ENCODE data around the gene ELL. TPM values are rescaled to one million over a fixed set of nuclear protein-coding genes. Genes with fewer than 3 reads are reported as not detected.

The ELL gene
- total and polyA plus RNA-seq, 3 experiments from 2014 or later, result 22.1 to 25.5 (median 24.4) TPM

GRCh38 chr19:18557411-18558201 lies 35.7 kb upstream of the ELL start, which contains the start of gene KXD1:
Gene KXD1 (plus strand): TSS chr19:18557870. CDS start chr19:18562057, 4,187 bp downstream.
- CTCF ChIA-PET, result interaction anchor here (0.9 to 2.4 kb wide), 9 partner anchors 12 to 104 kb away, joined by 3 to 9 read pairs (median 4); partner anchors contain the start of genes FKBP8 and REX1BD
- Mint-ChIP-seq H3K4me3 (peak within 1 kb of the TSS; percentile 90 to 94 (median 92)), H3K4me1 (peaks cover 18 to 34% (median 29%) of the 10 kb centered on the region in 3 donors), H3K36me3 (peaks cover 0 to 21% (median 0%) of the 10 kb centered on the region in 3 donors), H3K9me3 (no peaks in the 10 kb centered on the region), H3K27me3 (no peaks in the 10 kb centered on the region), H3K27ac (peak within 1 kb of the TSS; percentile 93 to 99 (median 98))
- Histone ChIP-seq H3K36me3 (ENCODE audit: insufficient read depth, low read length) (peaks cover 1% of the 10 kb centered on the region), H3K4me1 (ENCODE audit: insufficient read depth, low read length) (peaks cover 23% of the 10 kb centered on the region), H3K9me3 (ENCODE audit: low read length) (no peaks in the 10 kb centered on the region), H3K27me3 (ENCODE audit: insufficient read depth, low read length, poor library complexity, severe bottlenecking) (no peaks in the 10 kb centered on the region), H3K27ac (ENCODE audit: low read depth, low read length) (peak within 1 kb of the TSS; percentile 96), H3K4me3 (ENCODE audit: low read length) (peak within 1 kb of the TSS; percentile 98)
- POLR2A ChIA-PET, result interaction anchor here (0.5 to 3.9 kb wide), 19 partner anchors 9 to 807 kb away, joined by 3 to 43 read pairs (median 6); partner anchors contain the start of genes COPE, DDX49, ELL and FKBP8
- DNase-seq, result peak; percentile 96 to 99 (median 98)

GRCh38 chr19:18551631-18552030 lies 29.8 kb upstream of the ELL start:
- Mint-ChIP-seq H3K4me1 (no peaks in the 10 kb centered on the region), H3K27me3 (no peaks in the 10 kb centered on the region), H3K9me3 (no peaks in the 10 kb centered on the region), H3K27ac (no peak overlapping the region), H3K36me3 (no peaks in the 10 kb centered on the region), H3K4me3 (no peak overlapping the region)
- Histone ChIP-seq H3K4me1 (ENCODE audit: insufficient read depth, low read length) (no peaks in the 10 kb centered on the region), H3K27ac (ENCODE audit: low read depth, low read length) (no peak overlapping the region), H3K36me3 (ENCODE audit: insufficient read depth, low read length) (no peaks in the 10 kb centered on the region), H3K4me3 (ENCODE audit: low read length) (no peak overlapping the region), H3K27me3 (ENCODE audit: insufficient read depth, low read length, poor library complexity, severe bottlenecking) (no peaks in the 10 kb centered on the region), H3K9me3 (ENCODE audit: low read length) (no peaks in the 10 kb centered on the region)
- ChIA-PET CTCF (interaction anchor here (0.7 to 1.5 kb wide), 3 partner anchors 12 to 273 kb away, joined by 3 read pairs; no protein-coding TSS in a partner anchor), POLR2A (no interaction called here)
- DNase-seq, result no peak

- H3K9me3 Mint-ChIP-seq, result no peaks in the 10 kb centered on the region
- H3K4me3 ChIP-seq (ENCODE audit: low read length), result peak overlapping the region; percentile 42
- H3K27ac Mint-ChIP-seq, result peak overlapping the region; percentile 80 to 99 (median 96)
- POLR2A ChIA-PET, result interaction anchor here (0.5 to 1.7 kb wide), 6 partner anchors 12 to 50 kb away, joined by 3 to 16 read pairs (median 4); partner anchors contain the start of genes KXD1 and REX1BD
- peak overlapping the region; percentile 86 to 97 (median 93) for H3K4me3 Mint-ChIP-seq
- H3K27me3 ChIP-seq (ENCODE audit: insufficient read depth, low read length, poor library complexity, severe bottlenecking), result no peaks in the 10 kb centered on the region
- H3K9me3 ChIP-seq (ENCODE audit: low read length), result no peaks in the 10 kb centered on the region
- peak; percentile 52 to 86 (median 59) for DNase-seq
- H3K36me3 Mint-ChIP-seq, result peaks cover 0 to 38% (median 0%) of the 10 kb centered on the region in 3 donors
- CTCF ChIA-PET, result interaction anchor here (1.0 to 1.6 kb wide), 7 partner anchors 14 to 45 kb away, joined by 3 to 10 read pairs (median 6); partner anchors contain the start of genes KXD1, REX1BD and UBA52
- H3K4me1 Mint-ChIP-seq, result peaks cover 17 to 30% (median 19%) of the 10 kb centered on the region in 3 donors
- no peaks in the 10 kb centered on the region for H3K27me3 Mint-ChIP-seq
- H3K27ac ChIP-seq (ENCODE audit: low read depth, low read length), result peak overlapping the region; percentile 55
- H3K4me1 ChIP-seq (ENCODE audit: insufficient read depth, low read length), result peaks cover 17% of the 10 kb centered on the region
- H3K36me3 ChIP-seq (ENCODE audit: insufficient read depth, low read length), result no peaks in the 10 kb centered on the region
Measured at GRCh38 chr19:18543814-18544475, 22.1 kb upstream of the ELL start.

- peak within 1 kb of the TSS; percentile 88 to 97 (median 93) for H3K4me3 Mint-ChIP-seq
- peak within 1 kb of the TSS; percentile 89 to 99 (median 97) for H3K27ac Mint-ChIP-seq
- H3K9me3 Mint-ChIP-seq, result no peaks in the 10 kb centered on the region
Measured at GRCh38 chr19:18542941-18543813, 21.3 kb upstream of the ELL start, which contains the start of gene FKBP8. Gene FKBP8 (minus strand): TSS chr19:18543573. CDS start chr19:18541970, 1,603 bp downstream.

GRCh38 chr19:18541992-18542940 lies 20.4 kb upstream of the ELL start:
- H3K36me3 ChIP-seq (ENCODE audit: insufficient read depth, low read length), result no peaks in the 10 kb centered on the region
- Mint-ChIP-seq H3K4me1 (peaks cover 17 to 30% (median 19%) of the 10 kb centered on the region in 3 donors), H3K36me3 (peaks cover 0 to 51% (median 0%) of the 10 kb centered on the region in 3 donors), H3K27ac (peak overlapping the region; percentile 87 to 97 (median 93)), H3K27me3 (no peaks in the 10 kb centered on the region), H3K4me3 (peak overlapping the region; percentile 85 to 94 (median 89)), H3K9me3 (no peaks in the 10 kb centered on the region)
- ChIA-PET CTCF (interaction anchor here (0.6 to 1.2 kb wide), 3 partner anchors 9 to 29 kb away, joined by 3 read pairs; partner anchors contain the start of gene UBA52), POLR2A (interaction anchor here (0.9 kb wide), 1 partner anchor 19 kb away, joined by 3 read pairs; no protein-coding TSS in a partner anchor)
- H3K27me3 ChIP-seq (ENCODE audit: insufficient read depth, low read length, poor library complexity, severe bottlenecking), result no peaks in the 10 kb centered on the region
- no peaks in the 10 kb centered on the region for H3K9me3 ChIP-seq (ENCODE audit: low read length)
- H3K4me1 ChIP-seq (ENCODE audit: insufficient read depth, low read length), result peaks cover 17% of the 10 kb centered on the region
- H3K27ac ChIP-seq (ENCODE audit: low read depth, low read length), result peak overlapping the region; percentile 73
- H3K4me3 ChIP-seq (ENCODE audit: low read length), result peak overlapping the region; percentile 55
- DNase-seq, result no peak

More at GRCh38 chr19:18542941-18543813, 21.3 kb upstream of the ELL start, which contains the start of gene FKBP8:
- ChIA-PET POLR2A (interaction anchor here (0.9 to 1.7 kb wide), 5 partner anchors 12 to 46 kb away, joined by 3 to 16 read pairs (median 4); partner anchors contain the start of genes KXD1 and REX1BD), CTCF (interaction anchor here (0.6 to 1.6 kb wide), 8 partner anchors 10 to 46 kb away, joined by 3 to 10 read pairs (median 4); partner anchors contain the start of genes KXD1, REX1BD and UBA52)
- no peaks in the 10 kb centered on the region for H3K27me3 Mint-ChIP-seq
- Histone ChIP-seq H3K27ac (ENCODE audit: low read depth, low read length) (peak within 1 kb of the TSS; percentile 73), H3K36me3 (ENCODE audit: insufficient read depth, low read length) (no peaks in the 10 kb centered on the region), H3K27me3 (ENCODE audit: insufficient read depth, low read length, poor library complexity, severe bottlenecking) (no peaks in the 10 kb centered on the region), H3K9me3 (ENCODE audit: low read length) (no peaks in the 10 kb centered on the region), H3K4me1 (ENCODE audit: insufficient read depth, low read length) (peaks cover 17% of the 10 kb centered on the region), H3K4me3 (ENCODE audit: low read length) (peak within 1 kb of the TSS; percentile 55)
- H3K4me1 Mint-ChIP-seq, result peaks cover 17 to 30% (median 19%) of the 10 kb centered on the region in 3 donors
- DNase-seq, result peak; percentile 87 to 95 (median 90)
- peaks cover 0 to 42% (median 0%) of the 10 kb centered on the region in 3 donors for H3K36me3 Mint-ChIP-seq

GRCh38 chr19:18541258-18541991 lies 19.6 kb upstream of the ELL start:
- no peaks in the 10 kb centered on the region for H3K9me3 ChIP-seq (ENCODE audit: low read length)
- H3K9me3 Mint-ChIP-seq, result no peaks in the 10 kb centered on the region
- no peaks in the 10 kb centered on the region for H3K27me3 ChIP-seq (ENCODE audit: insufficient read depth, low read length, poor library complexity, severe bottlenecking)
- H3K4me3 Mint-ChIP-seq, result peak overlapping the region; percentile 8 to 89 (median 66)
- H3K4me1 ChIP-seq (ENCODE audit: insufficient read depth, low read length), result peaks cover 17% of the 10 kb centered on the region
- no peak for DNase-seq
- no peak overlapping the region for H3K27ac ChIP-seq (ENCODE audit: low read depth, low read length)
- H3K36me3 ChIP-seq (ENCODE audit: insufficient read depth, low read length), result no peaks in the 10 kb centered on the region
- H3K36me3 Mint-ChIP-seq, result peaks cover 0 to 59% (median 3%) of the 10 kb centered on the region in 3 donors
- peak overlapping the region; percentile 18 to 97 (median 87) for H3K27ac Mint-ChIP-seq
- CTCF ChIA-PET, result no interaction called here
- no peak overlapping the region for H3K4me3 ChIP-seq (ENCODE audit: low read length)
- H3K4me1 Mint-ChIP-seq, result peaks cover 19 to 30% (median 19%) of the 10 kb centered on the region in 3 donors
- H3K27me3 Mint-ChIP-seq, result no peaks in the 10 kb centered on the region
- POLR2A ChIA-PET, result no interaction called here
